NCI-H1930 (cell line): ENCODE measurements around the gene ICOSLG.
"Not testable (repeated sequence)": the region's sequence is repeated elsewhere in the genome, so short reads cannot be mapped to it uniquely, and the experiment has no call there.

Source experiments
- DNase-seq, 2 experiments: peaks; one replicate each; lab custom pipeline; 2025; lab: John Stamatoyannopoulos, UW

Gene ICOSLG

GRCh38 chr21:44181506-44181905 lies 59.2 kb downstream of the ICOSLG start:
- DNase-seq: not testable (repeated sequence)

DNA sequence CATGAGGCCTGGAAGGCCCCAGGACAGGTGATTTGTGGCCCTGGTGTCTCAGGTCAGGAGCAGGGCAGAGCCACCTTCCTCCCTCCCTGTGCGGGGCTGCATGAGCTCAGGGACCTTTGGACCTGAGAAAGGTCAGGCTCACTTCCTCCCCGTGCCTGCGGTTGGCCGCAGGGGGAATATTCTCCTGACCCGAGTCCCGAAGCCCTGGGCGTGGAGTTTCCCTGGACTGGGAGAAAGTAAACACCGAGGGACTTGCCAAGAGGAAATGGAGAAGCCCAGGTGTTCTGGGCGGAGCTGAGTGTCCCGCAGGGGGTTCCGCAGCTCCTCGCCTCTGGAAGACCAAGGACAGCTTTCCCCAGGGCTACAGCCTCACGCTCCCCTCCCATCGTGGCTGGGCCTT lies 64.6 kb downstream of the ICOSLG start:
- DNase-seq: not testable (repeated sequence)

DNA sequence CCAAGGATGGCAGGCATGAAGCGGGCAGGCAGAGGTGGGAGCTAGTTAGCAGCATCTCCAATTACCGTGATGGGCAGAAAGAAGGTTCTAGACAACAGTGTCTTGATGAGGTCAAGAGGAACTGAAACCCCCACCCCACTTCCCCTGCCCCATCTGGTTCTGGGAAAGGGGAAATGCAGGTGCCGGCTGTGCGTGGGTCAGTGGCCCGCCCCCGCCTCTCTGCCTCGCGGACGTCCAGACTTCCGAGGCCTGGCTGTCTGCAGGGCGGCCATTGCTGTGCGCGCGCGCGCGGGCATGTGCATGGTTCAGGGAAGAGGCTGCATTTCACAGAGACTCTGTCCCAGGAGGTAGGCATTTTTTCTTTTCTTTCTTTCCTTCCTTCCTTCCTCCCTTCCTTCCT lies 65.6 kb downstream of the ICOSLG start:
- DNase-seq: not testable (repeated sequence)
